GM21576 (cell line): ENCODE results near the gene UNK.

Source experiments
- ATAC-seq: cut with Tn5 transposase; IDR thresholded peaks from one replicate; pipeline ENCODE4 v1.9.1; 2021; ENCODE audit warnings: mild to moderate bottlenecking, moderate library complexity; ENCODE audit not compliant: unreplicated experiment

The UNK gene, protein sequence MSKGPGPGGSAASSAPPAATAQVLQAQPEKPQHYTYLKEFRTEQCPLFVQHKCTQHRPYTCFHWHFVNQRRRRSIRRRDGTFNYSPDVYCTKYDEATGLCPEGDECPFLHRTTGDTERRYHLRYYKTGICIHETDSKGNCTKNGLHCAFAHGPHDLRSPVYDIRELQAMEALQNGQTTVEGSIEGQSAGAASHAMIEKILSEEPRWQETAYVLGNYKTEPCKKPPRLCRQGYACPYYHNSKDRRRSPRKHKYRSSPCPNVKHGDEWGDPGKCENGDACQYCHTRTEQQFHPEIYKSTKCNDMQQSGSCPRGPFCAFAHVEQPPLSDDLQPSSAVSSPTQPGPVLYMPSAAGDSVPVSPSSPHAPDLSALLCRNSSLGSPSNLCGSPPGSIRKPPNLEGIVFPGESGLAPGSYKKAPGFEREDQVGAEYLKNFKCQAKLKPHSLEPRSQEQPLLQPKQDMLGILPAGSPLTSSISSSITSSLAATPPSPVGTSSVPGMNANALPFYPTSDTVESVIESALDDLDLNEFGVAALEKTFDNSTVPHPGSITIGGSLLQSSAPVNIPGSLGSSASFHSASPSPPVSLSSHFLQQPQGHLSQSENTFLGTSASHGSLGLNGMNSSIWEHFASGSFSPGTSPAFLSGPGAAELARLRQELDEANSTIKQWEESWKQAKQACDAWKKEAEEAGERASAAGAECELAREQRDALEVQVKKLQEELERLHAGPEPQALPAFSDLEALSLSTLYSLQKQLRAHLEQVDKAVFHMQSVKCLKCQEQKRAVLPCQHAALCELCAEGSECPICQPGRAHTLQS

DNA sequence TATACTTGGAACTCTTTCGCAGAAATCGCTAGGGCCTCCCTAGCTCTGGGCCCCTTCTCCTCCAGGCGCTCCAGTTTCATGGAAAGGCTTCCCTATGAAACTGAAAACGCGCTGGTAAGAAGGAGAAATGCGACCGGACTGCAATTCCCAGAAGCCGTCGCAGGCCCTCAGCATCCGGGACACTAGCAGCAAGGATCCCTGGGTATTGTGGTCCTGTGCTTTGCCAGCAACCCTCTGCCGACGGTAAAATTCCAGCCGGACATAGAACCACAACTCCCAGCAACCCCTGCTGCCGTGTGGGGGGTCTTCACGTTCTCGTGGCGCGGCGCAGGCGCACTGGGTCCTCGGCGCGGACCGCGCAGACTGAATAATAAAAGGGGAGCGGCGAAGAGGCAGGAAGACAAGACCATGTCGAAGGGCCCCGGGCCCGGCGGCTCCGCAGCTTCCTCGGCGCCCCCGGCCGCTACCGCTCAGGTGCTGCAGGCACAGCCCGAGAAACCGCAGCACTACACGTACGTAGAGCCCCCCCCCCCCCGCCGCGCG, at the start of gene UNK:
TSS of gene UNK (plus strand) at position 334 of the 543 bp plus-strand sequence. CDS start at position 409, 75 bp downstream.
- peak; percentile 50 for ATAC-seq

GRCh38 chr17:75736173-75736835, 48.3 kb upstream of the UNK start:
- no peak for ATAC-seq

GRCh38 chr17:75737133-75737962, 47.3 kb upstream of the UNK start:
- no peak for ATAC-seq

- ATAC-seq, result no peak
These were observed 46.3 kb upstream of the UNK start for GRCh38 chr17:75738218-75738802.

DNA sequence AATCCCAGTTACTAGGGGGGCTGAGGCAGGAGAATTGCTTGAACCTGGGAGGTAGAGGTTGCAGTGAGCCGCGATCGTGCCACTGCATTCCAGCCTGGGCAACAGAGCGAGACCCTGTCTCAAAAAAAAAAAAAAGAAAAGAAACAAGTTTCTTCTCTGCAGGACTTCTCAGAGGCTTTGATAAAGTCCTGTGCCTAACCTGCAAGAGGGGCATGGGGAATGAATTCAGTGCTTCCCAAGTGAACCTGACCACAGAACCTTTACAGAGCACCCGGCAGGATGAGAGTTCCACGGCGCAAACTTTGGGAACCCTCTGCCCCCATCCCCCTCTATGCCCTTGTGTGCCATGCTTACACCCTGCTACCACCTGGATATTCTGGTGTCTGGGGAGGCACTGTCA, 45.4 kb upstream of the UNK start:
- no peak for ATAC-seq

DNA sequence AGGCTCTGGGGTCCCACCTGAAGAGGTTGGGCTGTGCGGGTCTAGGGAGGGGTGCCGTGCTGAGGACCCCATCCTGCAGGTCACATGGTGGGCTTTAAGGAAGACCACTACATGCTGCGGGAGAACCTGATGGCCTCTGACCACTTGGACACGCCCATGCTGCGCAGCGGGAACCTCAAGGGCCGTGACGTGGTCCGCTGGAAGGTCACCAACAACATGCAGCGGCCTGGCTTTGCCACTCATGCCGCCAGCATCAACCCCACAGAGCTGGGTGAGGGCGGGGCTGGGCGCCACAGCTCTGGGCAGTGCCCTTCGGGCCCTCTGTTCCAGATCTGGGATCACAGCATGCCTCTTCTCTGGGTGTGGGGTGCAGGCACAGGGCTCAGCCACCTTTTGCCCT, 44.8 kb upstream of the UNK start:
- ATAC-seq, result no peak

- ATAC-seq, result no peak
These were observed 44.4 kb upstream of the UNK start for GRCh38 chr17:75740215-75740614.

DNA sequence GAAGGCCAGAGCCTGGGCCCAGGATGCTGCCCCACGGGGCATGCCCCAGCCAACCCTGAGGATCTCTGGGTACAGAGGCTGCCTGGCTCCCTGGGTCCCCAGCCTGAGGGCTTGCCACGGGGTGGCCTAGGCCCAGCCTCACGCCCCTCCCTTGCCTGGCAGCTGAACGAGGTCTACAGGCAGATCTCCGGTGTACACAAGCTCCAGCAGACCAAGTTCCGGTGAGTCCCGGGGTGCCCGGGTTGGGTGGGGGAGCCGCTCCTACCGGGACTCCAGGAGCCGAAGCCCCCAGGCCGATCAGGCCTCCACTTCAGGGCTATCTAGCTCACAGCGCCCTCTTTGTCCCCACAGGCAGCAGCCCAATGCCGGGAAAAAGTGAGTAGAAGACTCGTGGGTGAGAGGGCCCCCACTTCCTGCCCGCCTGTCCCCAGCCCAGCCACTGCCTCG, 44.0 kb upstream of the UNK start:
- ATAC-seq, result no peak

DNA sequence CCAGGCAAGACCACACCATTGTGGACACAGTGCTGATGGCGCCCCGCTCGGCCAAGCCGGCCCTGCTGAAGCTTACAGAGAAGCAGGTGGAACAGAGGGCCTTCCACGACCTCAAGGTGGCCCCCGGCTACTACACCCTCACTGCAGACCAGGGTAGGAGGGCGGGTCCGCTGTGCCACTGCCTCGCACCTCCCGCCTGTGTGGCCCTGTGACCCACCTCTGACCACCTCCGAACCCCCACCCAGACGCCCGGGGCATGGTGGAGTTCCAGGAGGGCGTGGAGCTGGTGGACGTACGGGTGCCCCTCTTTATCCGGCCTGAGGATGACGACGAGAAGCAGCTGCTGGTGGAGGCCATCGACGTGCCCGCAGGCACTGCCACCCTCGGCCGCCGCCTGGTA, 42.3 kb upstream of the UNK start:
- ATAC-seq, result no peak

DNA sequence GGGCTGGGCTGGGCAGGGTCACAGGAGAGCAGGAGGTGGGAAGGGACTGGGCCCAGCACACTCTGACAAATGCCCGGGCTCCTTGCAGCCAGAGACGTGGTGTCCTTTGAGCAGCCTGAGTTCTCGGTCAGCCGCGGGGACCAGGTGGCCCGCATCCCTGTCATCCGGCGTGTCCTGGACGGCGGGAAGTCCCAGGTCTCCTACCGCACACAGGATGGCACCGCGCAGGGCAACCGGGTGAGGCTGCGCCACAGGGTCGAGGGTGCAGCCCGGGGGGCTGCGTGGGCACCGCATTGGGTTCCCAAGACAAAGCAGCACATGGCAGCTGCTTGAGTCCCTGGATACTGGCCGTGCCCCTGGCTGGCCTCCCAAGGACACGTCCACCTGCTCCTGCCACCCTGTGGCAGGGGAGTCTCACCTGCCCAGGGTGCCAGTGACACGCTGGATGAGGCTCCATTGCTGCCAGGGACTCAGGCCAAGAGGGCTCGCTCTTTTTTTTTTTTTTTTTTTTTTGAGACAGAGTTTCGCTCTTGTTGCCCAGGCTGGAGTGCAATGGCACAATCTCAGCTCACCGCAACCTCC, 40.9 kb upstream of the UNK start:
- ATAC-seq, result no peak

GRCh38 chr17:75748706-75749105, 35.9 kb upstream of the UNK start:
- no peak for ATAC-seq

DNA sequence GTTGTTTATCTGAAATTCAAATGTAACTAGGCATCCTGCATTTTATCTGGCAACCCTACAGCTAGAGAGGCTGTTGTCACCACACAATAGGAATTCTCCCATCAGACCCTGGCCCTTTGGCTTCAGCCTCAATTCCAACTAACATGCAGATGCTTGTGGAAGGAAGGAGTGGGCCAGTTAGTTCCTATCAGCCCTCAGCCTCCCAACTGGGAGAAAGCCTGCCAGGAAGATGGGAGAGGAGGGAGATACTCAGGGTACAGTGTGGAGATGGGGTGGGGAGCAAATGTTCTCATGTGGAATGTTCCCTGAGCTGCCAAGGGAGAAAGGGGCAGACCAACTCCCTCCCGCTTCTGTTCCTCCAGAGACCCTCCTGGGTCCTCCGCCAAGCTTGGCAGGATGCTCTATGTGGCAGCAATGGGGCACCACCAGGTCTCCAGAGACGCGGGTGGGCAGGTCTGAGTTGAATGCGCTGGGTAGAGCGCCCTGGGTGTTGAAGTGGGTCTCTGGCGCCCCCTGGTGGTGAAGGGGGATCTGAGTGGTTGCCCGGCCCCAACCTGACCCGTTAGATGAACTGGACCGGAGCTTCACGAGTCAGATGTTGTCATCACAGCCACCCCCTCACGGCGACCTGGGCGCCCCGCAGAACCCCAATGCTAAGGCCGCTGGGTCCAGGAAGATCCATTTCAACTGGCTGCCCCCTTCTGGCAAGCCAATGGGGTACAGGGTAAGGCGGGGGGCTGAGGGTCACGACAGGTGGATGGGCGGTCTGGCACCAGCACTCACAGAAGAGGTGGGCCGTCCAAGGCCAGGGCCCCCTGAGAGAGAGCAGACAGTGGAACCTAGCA, 34.8 kb upstream of the UNK start:
- peak; percentile 54 for ATAC-seq

- no peak for ATAC-seq
These were observed 33.8 kb upstream of the UNK start for GRCh38 chr17:75750661-75751423.

GRCh38 chr17:75751676-75752404, 32.8 kb upstream of the UNK start:
- ATAC-seq, result no peak

DNA sequence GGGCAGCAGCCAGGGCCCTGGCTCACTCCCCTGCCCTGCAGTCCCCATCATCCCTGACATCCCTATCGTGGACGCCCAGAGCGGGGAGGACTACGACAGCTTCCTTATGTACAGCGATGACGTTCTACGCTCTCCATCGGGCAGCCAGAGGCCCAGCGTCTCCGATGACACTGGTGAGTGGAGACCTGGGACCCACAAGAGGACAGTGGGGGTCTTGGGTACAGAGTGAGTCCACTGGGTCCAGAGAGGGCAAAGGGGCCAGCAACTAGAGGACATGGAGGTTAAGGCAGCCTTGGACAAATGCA, 32.2 kb upstream of the UNK start:
- ATAC-seq, result no peak

DNA sequence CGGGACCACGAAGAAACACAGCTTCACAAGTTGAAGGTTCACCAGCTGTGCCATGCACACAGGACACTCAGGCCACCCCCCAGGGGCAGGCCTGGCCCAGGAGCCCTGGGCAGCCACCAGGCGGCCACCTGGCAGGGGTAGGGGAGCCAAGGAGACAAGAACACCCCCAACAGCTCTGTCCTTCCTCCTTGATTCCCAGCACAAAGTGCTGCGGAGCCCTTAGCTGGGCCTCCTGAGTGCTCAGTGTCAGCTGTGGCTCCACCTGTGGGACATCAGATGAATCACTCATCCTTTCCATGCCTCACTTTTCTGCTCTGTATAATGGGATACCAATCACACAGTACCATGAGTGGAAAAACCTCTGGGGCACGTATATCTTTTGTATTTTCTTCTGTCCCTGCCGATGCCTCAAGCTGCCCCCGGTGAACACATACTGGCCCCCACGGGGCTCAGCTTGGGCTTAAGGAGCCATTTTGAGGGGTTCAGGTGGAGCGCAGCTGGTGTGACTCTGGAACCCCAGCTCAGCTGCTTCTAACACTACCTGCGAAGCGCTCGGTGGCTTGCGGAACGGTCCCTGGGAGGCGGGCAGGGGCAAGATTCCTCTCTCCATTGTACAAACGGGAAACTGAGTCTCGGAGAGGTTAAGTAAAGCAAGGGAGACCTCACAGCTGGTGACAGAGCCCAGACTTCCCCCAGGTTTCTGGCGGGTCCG, 31.6 kb upstream of the UNK start:
- no peak for ATAC-seq
